GM13977 (cell line): Measurements from ENCODE around the gene APOA5.

Experiments
- DNase-seq: peaks from one replicate; pipeline ENCODE4 v3.0.0; 2012; ENCODE audit warnings: low spot score
- CTCF ChIP-seq: IDR thresholded peaks from 2 replicates; pipeline ENCODE4 v1.5.1; 2012; ENCODE audit warnings: mild to moderate bottlenecking, control low read depth; ENCODE audit not compliant: insufficient read depth; ENCODE audit errors: extremely low read depth, missing control alignments
- in situ Hi-C: fragments of 300-500 bp; cut with MboI; formaldehyde crosslinking; loops from one replicate; pipeline ENCODE4 v1.12.0; 2022; ENCODE audit warnings: low sequenced_read_pairs, low pct_unique_long_range_greater_than_20kb, mixed read lengths, inconsistent platforms; ENCODE audit not compliant: unreplicated experiment

Gene APOA5

GRCh38 chr11:116790167-116791001, 1.3 kb downstream of the APOA5 start:
- no peak for TF ChIP-seq CTCF
- in situ Hi-C loops = loop anchor here (25.0 kb wide), 1 partner anchor 322 kb away; no protein-coding TSS in a partner anchor
- no peak for DNase-seq

GRCh38 chr11:116788975-116789374, 2.7 kb downstream of the APOA5 start:
- TF ChIP-seq CTCF = no peak
- no peak for DNase-seq
- in situ Hi-C loops = loop anchor here (25.0 kb wide), 1 partner anchor 323 kb away; no protein-coding TSS in a partner anchor

- no peak for DNase-seq
- TF ChIP-seq CTCF = no peak
- in situ Hi-C loops = loop anchor here (25.0 kb wide), 1 partner anchor 324 kb away; no protein-coding TSS in a partner anchor
Measured at GRCh38 chr11:116788534-116788933, 3.1 kb downstream of the APOA5 start.

GRCh38 chr11:116787786-116788486, 3.7 kb downstream of the APOA5 start, which contains the start of gene ZPR1:
TSS of gene ZPR1 (minus strand) at chr11:116788023. CDS start at chr11:116787990, 33 bp downstream.
- peak; percentile 96 for DNase-seq
- no peak for TF ChIP-seq CTCF
- in situ Hi-C loops = loop anchor here (25.0 kb wide), 1 partner anchor 324 kb away; no protein-coding TSS in a partner anchor

- in situ Hi-C loops = loop anchor here (25.0 kb wide), 1 partner anchor 325 kb away; no protein-coding TSS in a partner anchor
- DNase-seq = no peak
Measured at GRCh38 chr11:116787436-116787785, 4.3 kb downstream of the APOA5 start.

More at GRCh38 chr11:116787436-116787785, 4.3 kb downstream of the APOA5 start:
- TF ChIP-seq CTCF = no peak
